Measurements from ENCODE around the gene CXorf58.

DNA sequence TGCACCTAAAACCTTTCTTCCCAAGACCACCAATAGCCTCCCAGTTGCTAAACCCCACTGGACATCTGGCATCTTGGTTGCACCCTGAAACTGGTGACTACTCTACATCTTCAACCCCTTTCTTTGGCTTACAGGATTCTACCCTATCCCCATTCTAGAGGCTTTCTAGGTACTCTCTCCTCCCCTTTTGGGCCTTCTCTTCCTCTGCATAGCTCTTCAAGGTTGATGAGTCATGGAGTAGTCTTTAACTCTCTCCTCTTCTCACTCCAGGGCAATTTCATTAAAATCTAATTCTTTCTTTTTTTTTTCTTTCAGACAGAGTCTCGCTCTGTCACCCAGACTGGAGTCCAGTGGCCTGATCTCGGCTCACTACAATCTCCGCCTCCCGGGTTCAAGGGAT is 16.9 kb upstream of the CXorf58 start:
- TF ChIP-seq, protein P1, sequence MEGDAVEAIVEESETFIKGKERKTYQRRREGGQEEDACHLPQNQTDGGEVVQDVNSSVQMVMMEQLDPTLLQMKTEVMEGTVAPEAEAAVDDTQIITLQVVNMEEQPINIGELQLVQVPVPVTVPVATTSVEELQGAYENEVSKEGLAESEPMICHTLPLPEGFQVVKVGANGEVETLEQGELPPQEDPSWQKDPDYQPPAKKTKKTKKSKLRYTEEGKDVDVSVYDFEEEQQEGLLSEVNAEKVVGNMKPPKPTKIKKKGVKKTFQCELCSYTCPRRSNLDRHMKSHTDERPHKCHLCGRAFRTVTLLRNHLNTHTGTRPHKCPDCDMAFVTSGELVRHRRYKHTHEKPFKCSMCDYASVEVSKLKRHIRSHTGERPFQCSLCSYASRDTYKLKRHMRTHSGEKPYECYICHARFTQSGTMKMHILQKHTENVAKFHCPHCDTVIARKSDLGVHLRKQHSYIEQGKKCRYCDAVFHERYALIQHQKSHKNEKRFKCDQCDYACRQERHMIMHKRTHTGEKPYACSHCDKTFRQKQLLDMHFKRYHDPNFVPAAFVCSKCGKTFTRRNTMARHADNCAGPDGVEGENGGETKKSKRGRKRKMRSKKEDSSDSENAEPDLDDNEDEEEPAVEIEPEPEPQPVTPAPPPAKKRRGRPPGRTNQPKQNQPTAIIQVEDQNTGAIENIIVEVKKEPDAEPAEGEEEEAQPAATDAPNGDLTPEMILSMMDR (conservative IDR thresholded peaks at IDR 0.05; ENCODE audit: low read depth, low read length): no peak
- TF ChIP-seq EZH2 (IDR thresholded peaks at IDR 0.05; ENCODE audit: borderline replicate concordance, low read depth, low read length, poor library complexity, severe bottlenecking): no peak
